HL-60 (cell line): ENCODE measurements around the gene ACTR3C.
"Not testable (repeated sequence)": the region's sequence is repeated elsewhere in the genome, so short reads cannot be mapped to it uniquely, and the experiment has no call there.

ENCODE experiments used
- POLR2AphosphoS5 ChIP-seq: IDR thresholded peaks from 2 replicates; pipeline ENCODE4 v1.6.1; 2012; ENCODE audit warnings: low read depth
- SPI1 ChIP-seq: IDR thresholded peaks from 2 replicates; pipeline ENCODE4 v1.6.1; 2012; ENCODE audit warnings: low read depth, mild to moderate bottlenecking, borderline replicate concordance
- TF ChIP-seq, protein P1 (sequence below): IDR thresholded peaks from one replicate; pipeline ENCODE4 v1.5.1; 2011; ENCODE audit warnings: low read length, control low read depth, inconsistent platforms; ENCODE audit not compliant: insufficient read depth

GRCh38 chr7:150297978-150298377 is 25.4 kb downstream of the ACTR3C start:
- TF ChIP-seq, protein P1, sequence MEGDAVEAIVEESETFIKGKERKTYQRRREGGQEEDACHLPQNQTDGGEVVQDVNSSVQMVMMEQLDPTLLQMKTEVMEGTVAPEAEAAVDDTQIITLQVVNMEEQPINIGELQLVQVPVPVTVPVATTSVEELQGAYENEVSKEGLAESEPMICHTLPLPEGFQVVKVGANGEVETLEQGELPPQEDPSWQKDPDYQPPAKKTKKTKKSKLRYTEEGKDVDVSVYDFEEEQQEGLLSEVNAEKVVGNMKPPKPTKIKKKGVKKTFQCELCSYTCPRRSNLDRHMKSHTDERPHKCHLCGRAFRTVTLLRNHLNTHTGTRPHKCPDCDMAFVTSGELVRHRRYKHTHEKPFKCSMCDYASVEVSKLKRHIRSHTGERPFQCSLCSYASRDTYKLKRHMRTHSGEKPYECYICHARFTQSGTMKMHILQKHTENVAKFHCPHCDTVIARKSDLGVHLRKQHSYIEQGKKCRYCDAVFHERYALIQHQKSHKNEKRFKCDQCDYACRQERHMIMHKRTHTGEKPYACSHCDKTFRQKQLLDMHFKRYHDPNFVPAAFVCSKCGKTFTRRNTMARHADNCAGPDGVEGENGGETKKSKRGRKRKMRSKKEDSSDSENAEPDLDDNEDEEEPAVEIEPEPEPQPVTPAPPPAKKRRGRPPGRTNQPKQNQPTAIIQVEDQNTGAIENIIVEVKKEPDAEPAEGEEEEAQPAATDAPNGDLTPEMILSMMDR, result not testable (repeated sequence)
- TF ChIP-seq SPI1, POLR2AphosphoS5: not testable (repeated sequence)
